Activated CD4-positive, alpha-beta T cell treated with anti-CD3 and anti-CD28 coated beads, Interleukin-10, Interleukin-2, amounts not matched to agents 100 ng/mL and 50 ng/mL, durations not matched to agents 16 hours and 8 hours (primary cell): ENCODE results near the gene NSDHL.

Experiments used
- DNase-seq: peaks from one replicate; pipeline ENCODE4 v3.0.0-alpha.2; 2020

Gene NSDHL

GRCh38 chrX:152917656-152918579 is 87.1 kb downstream of the NSDHL start:
- no peak for DNase-seq

- DNase-seq, result no peak
Observed at GRCh38 chrX:152918707-152919106, 87.8 kb downstream of the NSDHL start.
